ENCODE data around the gene RPS27.
"Not testable (repeated sequence)": the region's sequence is repeated elsewhere in the genome, so short reads cannot be mapped to it uniquely, and the experiment has no call there.

Gene RPS27

GRCh38 chr1:153985941-153986761 lies 4.4 kb upstream of the RPS27 start, which contains the start of gene RAB13:
TSS of gene RAB13 (minus strand) at chr1:153986339. CDS start at chr1:153986236, 103 bp downstream.
- DNase-seq (ENCODE audit: low read depth): no peak

DNA sequence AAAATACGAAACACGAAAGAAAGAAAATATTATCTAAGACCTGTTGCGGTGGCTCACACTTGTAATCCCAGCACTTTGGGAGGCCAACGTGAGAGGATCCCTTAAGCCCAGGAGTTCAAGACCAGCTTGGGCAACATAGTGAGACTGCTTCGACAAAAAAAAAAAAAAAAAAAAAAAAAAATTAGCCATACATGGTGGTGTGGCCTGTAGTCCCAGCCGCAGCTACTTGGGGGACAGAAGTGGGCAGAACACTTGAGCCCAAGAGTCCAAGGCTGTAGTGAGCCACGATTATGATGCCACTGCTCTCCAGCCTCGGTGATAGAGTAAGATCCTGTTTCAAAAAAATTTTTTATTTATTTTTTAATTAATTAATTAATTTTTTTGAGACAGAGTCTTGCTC lies 2.9 kb upstream of the RPS27 start:
- DNase-seq (ENCODE audit: low read depth): no peak

- DNase-seq (ENCODE audit: low read depth): no peak
These were observed 629 bp downstream of the RPS27 start for GRCh38 chr1:153991151-153991630.

DNA sequence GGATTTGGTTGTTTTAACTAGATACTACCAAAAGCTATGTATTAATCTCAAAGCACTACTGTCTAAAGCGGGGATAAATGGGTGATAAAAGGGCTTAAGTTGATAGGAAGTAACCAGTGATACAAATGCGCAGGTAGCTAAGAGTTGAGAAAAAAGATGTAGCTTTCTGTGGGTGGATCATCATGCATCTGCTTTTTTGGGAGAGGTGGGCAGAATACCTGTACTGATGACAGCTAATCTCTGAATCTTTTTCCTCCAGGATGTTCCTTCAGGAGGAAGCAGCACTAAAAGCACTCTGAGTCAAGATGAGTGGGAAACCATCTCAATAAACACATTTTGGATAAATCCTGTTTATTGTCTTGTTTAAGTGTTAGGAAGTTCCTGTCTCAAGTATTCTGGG lies 1.2 kb downstream of the RPS27 start:
- DNase-seq (ENCODE audit: low read depth): no peak

GRCh38 chr1:153995202-153995601 lies 4.6 kb downstream of the RPS27 start:
- no peak for DNase-seq (ENCODE audit: low read depth)

- no peak for DNase-seq (ENCODE audit: low read depth)
These were observed 5.1 kb downstream of the RPS27 start for GRCh38 chr1:153995640-153996039.

GRCh38 chr1:153996882-153997281 lies 6.3 kb downstream of the RPS27 start:
- DNase-seq (ENCODE audit: low read depth): not testable (repeated sequence)

DNA sequence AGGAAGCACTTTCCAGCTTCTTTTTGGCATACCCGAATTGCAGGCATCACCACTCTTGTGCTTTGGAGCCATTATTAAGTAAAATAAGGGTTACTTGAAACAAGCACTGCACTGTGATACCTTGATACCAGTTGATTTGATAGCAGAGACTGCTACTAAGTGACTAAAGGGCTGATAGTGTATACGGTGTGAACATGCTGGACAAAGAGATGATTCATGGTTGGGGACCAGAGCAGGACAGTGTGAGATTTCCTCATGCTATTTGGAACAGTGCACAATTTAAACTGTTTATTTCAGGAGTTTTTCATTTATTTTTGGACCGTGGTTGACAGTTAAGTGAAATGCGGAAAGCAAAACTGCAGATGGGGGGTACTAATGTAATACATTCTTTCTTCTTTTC lies 9.9 kb downstream of the RPS27 start:
- DNase-seq (ENCODE audit: low read depth): no peak

GRCh38 chr1:154006136-154006535 lies 15.6 kb downstream of the RPS27 start:
- DNase-seq (ENCODE audit: low read depth): no peak

DNA sequence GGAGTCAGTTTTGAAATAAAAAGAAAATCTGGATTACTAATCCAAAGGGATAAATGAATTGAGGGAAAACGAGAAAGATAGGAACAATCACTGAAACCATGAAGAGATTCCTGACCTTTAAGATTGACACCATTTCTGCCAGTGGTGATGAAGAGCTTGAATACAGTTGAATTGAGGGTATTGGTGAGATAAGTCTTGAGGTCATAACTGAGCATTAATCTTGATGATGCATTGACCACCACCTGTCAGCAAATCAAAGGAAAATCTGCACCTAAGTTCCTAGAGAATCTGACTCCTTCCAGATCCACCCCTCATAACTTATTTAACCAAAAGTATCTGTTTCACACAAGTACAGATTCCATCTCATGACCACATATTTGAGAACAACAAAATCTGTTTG lies 21.6 kb downstream of the RPS27 start:
- DNase-seq (ENCODE audit: low read depth): no peak

DNA sequence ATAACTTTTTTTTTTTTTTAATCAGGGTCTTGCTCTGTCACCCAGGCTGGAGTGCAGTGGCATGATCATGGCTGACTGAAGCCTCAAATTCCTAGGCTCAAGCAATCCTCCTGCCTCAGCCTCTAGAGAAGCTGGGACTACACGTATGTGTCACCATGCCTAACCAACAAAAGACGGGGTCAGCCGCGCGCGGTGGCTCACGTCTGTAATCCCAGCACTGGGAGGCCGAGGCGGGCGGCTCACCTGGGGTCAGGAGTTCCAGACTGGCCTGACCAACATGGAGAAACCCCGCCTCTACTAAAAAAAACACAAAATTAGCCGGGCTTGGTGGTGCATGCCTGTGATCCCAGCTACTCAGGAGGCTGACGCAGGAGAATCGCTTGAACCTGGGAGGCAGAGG lies 22.0 kb downstream of the RPS27 start:
- DNase-seq (ENCODE audit: low read depth): not testable (repeated sequence)

DNA sequence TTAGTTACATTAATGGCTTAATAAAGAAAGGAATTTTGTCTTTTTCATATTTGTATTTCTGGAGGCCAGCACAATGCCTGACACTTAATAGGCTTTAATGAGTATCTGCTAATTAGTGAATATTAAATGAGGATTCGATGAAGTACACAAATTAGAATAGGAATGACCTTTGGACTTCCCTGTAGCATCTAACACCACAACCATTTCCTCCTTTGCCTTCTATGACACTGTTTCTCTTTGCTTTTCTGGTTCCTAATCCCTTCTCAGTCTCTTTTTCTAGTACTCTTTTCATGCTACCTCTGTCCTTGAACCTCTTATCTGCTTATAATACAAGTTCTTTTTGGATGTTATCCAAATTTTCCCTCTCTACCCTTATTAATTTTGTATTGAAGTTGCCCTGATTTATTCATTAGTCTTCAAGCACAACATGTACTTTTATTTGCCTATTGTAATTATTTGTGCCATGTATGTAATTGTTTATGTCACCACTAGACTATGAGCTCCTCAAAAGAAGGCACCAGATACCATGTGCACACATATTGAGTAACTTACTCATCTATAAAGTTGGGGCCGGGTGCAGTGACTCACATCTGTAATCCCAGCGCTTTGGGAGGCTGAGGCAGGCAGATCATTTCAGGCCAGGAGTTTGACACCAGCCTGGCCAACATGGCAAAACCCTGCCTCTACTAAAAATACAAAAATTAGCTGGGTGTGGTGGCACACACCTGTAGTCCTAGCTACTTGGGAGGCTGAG lies 23.8 kb downstream of the RPS27 start:
- DNase-seq (ENCODE audit: low read depth): no peak

DNA sequence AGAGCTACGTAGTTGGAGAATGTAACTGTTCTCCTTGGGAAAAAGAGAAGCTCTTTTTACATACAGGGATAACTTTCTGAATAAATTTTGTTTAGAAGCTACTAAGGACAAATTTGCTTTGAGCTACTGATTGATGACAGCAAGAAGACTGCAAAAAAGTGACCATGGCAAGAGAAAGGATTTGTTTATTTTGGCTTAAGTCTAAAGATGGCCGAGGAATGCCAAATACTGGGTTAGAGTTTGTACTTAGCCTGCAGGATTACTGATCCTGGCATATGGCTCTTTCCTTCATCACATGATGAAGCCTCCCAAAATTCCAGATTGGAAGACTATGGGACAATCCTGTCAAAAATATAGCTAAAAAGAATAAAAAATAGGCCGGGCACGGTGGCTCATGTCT lies 28.7 kb downstream of the RPS27 start:
- no peak for DNase-seq (ENCODE audit: low read depth)

- DNase-seq (ENCODE audit: low read depth): no peak
These were observed 29.4 kb downstream of the RPS27 start for GRCh38 chr1:154019940-154020339.

- not testable (repeated sequence) for DNase-seq (ENCODE audit: low read depth)
These were observed 43.1 kb downstream of the RPS27 start for GRCh38 chr1:154033697-154034096.

Data from stimulated activated CD4-positive, alpha-beta T cell treated with anti-CD3 and anti-CD28 coated beads, Interleukin-2, amount 100 ng/mL, for 4 hours (primary cell).